Mammary epithelial cell (primary cell): ENCODE data around the gene HPSE2.

Source experiments
- EZH2 ChIP-seq: IDR thresholded peaks from 2 replicates; pipeline ENCODE4 v1.6.1; 2012; ENCODE audit warnings: low read length, inconsistent platforms, borderline replicate concordance
- TF ChIP-seq, protein P1 (sequence below), 2 donors: IDR thresholded peaks in 1 of 2; conservative IDR thresholded peaks in 1 of 2; 2 replicates each; pipeline ENCODE4 v1.5.1; 2011 to 2012; ENCODE audit warnings: inconsistent platforms in 2 of 2, low read length in 2 of 2, mild to moderate bottlenecking in 2 of 2, control low read depth in 1 of 2, low read depth in 1 of 2; ENCODE audit not compliant: insufficient read depth in 1 of 2; ENCODE audit errors: extremely low read depth in 1 of 2

DNA sequence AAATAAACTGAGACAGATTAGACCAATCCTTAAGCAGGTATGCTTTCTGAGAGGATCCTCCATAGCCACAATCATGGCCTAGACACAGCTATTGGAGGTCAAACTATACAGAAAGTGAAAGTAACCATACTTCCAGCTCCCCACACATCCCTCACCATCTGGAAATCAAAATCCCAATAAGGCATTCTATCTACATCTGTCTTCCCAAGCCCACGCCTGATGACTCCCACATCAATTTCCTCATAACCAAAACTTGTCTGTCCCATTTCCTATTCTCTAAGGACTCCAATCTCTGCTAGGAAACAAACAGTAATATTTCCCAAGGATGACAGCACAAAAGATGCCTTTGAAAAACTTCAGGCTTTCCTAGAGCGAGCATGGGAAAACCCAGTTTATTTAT lies 541.6 kb downstream of the HPSE2 start:
- TF ChIP-seq, protein P1, sequence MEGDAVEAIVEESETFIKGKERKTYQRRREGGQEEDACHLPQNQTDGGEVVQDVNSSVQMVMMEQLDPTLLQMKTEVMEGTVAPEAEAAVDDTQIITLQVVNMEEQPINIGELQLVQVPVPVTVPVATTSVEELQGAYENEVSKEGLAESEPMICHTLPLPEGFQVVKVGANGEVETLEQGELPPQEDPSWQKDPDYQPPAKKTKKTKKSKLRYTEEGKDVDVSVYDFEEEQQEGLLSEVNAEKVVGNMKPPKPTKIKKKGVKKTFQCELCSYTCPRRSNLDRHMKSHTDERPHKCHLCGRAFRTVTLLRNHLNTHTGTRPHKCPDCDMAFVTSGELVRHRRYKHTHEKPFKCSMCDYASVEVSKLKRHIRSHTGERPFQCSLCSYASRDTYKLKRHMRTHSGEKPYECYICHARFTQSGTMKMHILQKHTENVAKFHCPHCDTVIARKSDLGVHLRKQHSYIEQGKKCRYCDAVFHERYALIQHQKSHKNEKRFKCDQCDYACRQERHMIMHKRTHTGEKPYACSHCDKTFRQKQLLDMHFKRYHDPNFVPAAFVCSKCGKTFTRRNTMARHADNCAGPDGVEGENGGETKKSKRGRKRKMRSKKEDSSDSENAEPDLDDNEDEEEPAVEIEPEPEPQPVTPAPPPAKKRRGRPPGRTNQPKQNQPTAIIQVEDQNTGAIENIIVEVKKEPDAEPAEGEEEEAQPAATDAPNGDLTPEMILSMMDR (conservative IDR thresholded peaks at IDR 0.05 in 1 of 2, IDR thresholded peaks at IDR 0.05 in 1 of 2; ENCODE audit: extremely low read depth in 1 of 2, insufficient read depth in 1 of 2, low read depth in 1 of 2, low read length in 2 of 2) = no peak
- TF ChIP-seq EZH2 = no peak
